ENCODE results near the gene HTR7. TPM values are rescaled to one million over a fixed set of nuclear protein-coding genes. Genes with fewer than 3 reads are reported as not detected.

HTR7 gene
- total RNA-seq, 1 experiment from 2014 or later: not detected

DNA sequence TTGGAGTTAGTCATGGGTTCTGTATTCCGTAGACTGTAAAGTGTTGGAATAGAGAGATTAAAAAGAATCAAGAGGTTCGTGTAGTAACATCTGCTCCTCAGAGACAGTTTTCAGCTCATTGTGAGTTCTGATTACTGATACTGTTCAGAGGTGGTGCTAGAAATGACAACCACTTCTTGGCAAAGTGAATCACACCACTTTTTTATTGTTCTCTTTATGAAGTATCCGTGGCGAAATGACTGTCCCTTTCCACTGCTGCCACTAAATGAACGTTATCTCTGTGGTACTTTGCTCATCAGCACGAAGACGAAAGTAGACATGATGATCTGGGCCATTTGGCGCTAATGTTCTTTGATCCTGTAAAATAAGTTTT, 14.8 kb upstream of the HTR7 start:
- peak overlapping the region; percentile 85 for H3K27ac Mint-ChIP-seq (ENCODE audit: unreplicated experiment)
- H3K4me1 Mint-ChIP-seq (ENCODE audit: low read depth, unreplicated experiment): peaks cover 6% of the 10 kb centered on the region
- H3K4me3 Mint-ChIP-seq (ENCODE audit: unreplicated experiment): peak overlapping the region; percentile 96
- Histone ChIP-seq H3K4me3 (ENCODE audit: low read depth, low read length) (peak overlapping the region; percentile 71), H3K36me3 (ENCODE audit: control insufficient read depth, insufficient read depth, low read length) (peaks cover 3% of the 10 kb centered on the region; the same call in 1 of the 2 replicates), H3K9me3 (peaks cover 8% of the 10 kb centered on the region; the same call in 1 of the 2 replicates), H3K27me3 (replicated peaks; ENCODE audit: control insufficient read depth, insufficient read depth, low read length) (no peaks in the 10 kb centered on the region), H3K4me1 (peaks cover 6% of the 10 kb centered on the region; the same call in 1 of the 2 replicates)
- POLR2A ChIA-PET: no interaction called here
- H3K9me3 Mint-ChIP-seq (ENCODE audit: unreplicated experiment): peaks cover 15% of the 10 kb centered on the region
- H3K27me3 Mint-ChIP-seq (ENCODE audit: insufficient read depth, unreplicated experiment): peaks cover 3% of the 10 kb centered on the region
- BruUV-seq (replicated peaks): TSS peak; percentile 55
- CTCF ChIA-PET: interaction anchor here (1.5 kb wide), 1 partner anchor 85 kb away, joined by 4 read pairs; no protein-coding TSS in a partner anchor
- peaks cover 29% of the 10 kb centered on the region for H3K36me3 Mint-ChIP-seq (ENCODE audit: insufficient read depth, unreplicated experiment)
- intact Hi-C loops (cut with micrococcal nuclease; ENCODE audit: unreplicated experiment): loop anchor here (10.0 kb wide), 1 partner anchor 352 kb away; the partner anchor contains the start of gene PCGF5
- no peak for TF ChIP-seq CTCF (IDR thresholded peaks at IDR 0.05; ENCODE audit: insufficient read depth in 1 of 2, low read depth in 1 of 2, low read length in 1 of 2, severe bottlenecking in 1 of 2, unreplicated experiment in 1 of 2)
- no peak for DNase-seq

DNA sequence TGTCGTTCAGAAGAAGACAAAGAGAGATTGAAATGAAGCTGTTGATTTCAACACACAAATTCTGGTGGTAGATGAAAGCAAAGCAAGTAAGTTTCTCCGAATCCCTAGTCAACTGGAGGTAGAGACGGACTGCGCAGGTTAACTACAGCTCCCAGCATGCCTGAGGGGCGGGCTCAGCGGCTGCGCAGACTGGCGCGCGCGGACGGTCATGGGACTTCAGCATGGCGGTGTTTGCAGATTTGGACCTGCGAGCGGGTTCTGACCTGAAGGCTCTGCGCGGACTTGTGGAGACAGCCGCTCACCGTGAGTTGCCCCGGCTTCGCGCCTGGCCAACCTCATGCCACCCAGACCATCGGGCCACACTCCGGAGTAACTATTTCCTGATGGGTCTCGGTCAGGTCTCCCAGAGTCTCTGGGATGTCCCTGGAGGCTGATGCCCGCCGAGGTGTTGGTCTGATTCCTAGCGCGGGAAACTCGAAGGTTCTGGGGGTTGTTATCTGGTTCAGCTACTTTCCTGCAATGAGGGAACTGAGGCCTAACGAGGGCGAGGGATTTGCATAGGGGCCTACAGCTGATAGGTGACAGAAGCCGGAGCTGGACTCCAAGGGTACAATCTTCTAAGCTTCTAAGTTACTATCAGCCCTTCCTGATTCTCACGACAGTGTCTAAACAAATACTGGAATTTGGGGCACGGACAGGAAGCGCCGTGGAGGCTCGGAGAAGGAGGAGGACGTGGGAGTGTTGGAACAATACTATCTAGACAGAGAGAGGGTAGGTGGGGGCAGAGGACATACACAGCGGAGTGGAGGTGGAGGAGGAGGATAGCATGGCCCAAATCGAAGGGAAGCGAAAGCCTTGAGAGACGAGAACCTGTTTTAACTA, 14.2 kb upstream of the HTR7 start, which contains the start of gene RPP30:
TSS of gene RPP30 (plus strand) at position 209 of the 882 bp plus-strand sequence. CDS start at position 222, 13 bp downstream.
- POLR2A ChIA-PET: interaction anchor here (0.6 to 1.1 kb wide), 3 partner anchors 8 to 207 kb away, joined by 3 read pairs; partner anchors contain the start of gene ANKRD1
- Mint-ChIP-seq H3K27me3 (ENCODE audit: insufficient read depth, unreplicated experiment) (peaks cover 3% of the 10 kb centered on the region), H3K36me3 (ENCODE audit: insufficient read depth, unreplicated experiment) (peaks cover 23% of the 10 kb centered on the region), H3K27ac (ENCODE audit: unreplicated experiment) (peak within 1 kb of the TSS; percentile 85), H3K9me3 (ENCODE audit: unreplicated experiment) (peaks cover 15% of the 10 kb centered on the region), H3K4me3 (ENCODE audit: unreplicated experiment) (peak within 1 kb of the TSS; percentile 96), H3K4me1 (ENCODE audit: low read depth, unreplicated experiment) (peaks cover 6% of the 10 kb centered on the region)
- Histone ChIP-seq H3K9me3 (peaks cover 8% of the 10 kb centered on the region; the same call in 1 of the 2 replicates), H3K27me3 (replicated peaks; ENCODE audit: control insufficient read depth, insufficient read depth, low read length) (no peaks in the 10 kb centered on the region), H3K4me3 (ENCODE audit: low read depth, low read length) (peak within 1 kb of the TSS; percentile 71), H3K36me3 (ENCODE audit: control insufficient read depth, insufficient read depth, low read length) (peaks cover 3% of the 10 kb centered on the region; the same call in 1 of the 2 replicates), H3K4me1 (peaks cover 6% of the 10 kb centered on the region; the same call in 1 of the 2 replicates)
- BruUV-seq (replicated peaks): no TSS peak
- DNase-seq: peak; percentile 85 to 89
- CTCF ChIA-PET: interaction anchor here (0.9 to 1.5 kb wide), 6 partner anchors 8 to 121 kb away, joined by 3 to 4 read pairs (median 4); partner anchors contain the start of gene HTR7
- no peak for TF ChIP-seq CTCF (IDR thresholded peaks at IDR 0.05; ENCODE audit: insufficient read depth in 1 of 2, low read depth in 1 of 2, low read length in 1 of 2, severe bottlenecking in 1 of 2, unreplicated experiment in 1 of 2)
- intact Hi-C loops (cut with micrococcal nuclease; ENCODE audit: unreplicated experiment): loop anchor here (1.0 to 10.0 kb wide), 3 partner anchors 121 to 1079 kb away; partner anchors contain the start of gene PCGF5

DNA sequence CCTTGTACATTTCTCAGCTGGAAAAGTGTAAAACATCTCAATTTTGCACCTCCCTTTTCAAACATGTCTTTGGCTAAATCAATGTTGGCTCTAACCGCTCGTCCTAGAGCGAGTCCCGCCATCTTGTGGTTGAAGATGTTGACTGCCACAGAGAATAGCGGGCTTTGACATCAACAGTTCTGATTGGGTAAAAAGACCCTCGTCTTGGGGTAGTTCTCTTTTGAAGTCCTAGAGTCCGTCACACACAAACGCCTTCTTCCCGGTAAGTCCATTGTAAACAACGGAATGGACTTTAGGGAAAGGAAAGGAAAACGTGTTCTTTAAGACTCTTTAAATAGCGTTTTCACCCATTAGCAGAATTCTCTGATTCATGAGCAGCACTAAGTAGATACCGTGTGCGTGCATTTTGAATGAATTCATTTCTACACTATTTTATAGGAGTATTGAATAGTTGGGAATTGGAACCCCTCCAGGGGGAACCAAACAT, 13.5 kb upstream of the HTR7 start:
- peak; percentile 61 to 63 for TF ChIP-seq CTCF (IDR thresholded peaks at IDR 0.05; ENCODE audit: insufficient read depth in 1 of 2, low read depth in 1 of 2, low read length in 1 of 2, severe bottlenecking in 1 of 2, unreplicated experiment in 1 of 2)
- peaks cover 6% of the 10 kb centered on the region; the same call in 1 of the 2 replicates for H3K4me1 ChIP-seq
- no peaks in the 10 kb centered on the region for H3K27me3 ChIP-seq (replicated peaks; ENCODE audit: control insufficient read depth, insufficient read depth, low read length)
- H3K4me3 ChIP-seq (ENCODE audit: low read depth, low read length): peak overlapping the region; percentile 71
- ChIA-PET POLR2A (interaction anchor here (0.6 to 1.1 kb wide), 3 partner anchors 9 to 207 kb away, joined by 3 read pairs; partner anchors contain the start of gene ANKRD1), CTCF (interaction anchor here (0.9 to 1.5 kb wide), 5 partner anchors 9 to 120 kb away, joined by 3 to 4 read pairs (median 4); partner anchors contain the start of gene HTR7)
- peaks cover 1% of the 10 kb centered on the region; the same call in 1 of the 2 replicates for H3K36me3 ChIP-seq (ENCODE audit: control insufficient read depth, insufficient read depth, low read length)
- peaks cover 20% of the 10 kb centered on the region for H3K36me3 Mint-ChIP-seq (ENCODE audit: insufficient read depth, unreplicated experiment)
- intact Hi-C loops (cut with micrococcal nuclease; ENCODE audit: unreplicated experiment): loop anchor here (1.0 to 10.0 kb wide), 3 partner anchors 120 to 1078 kb away; partner anchors contain the start of gene PCGF5
- peaks cover 6% of the 10 kb centered on the region for H3K4me1 Mint-ChIP-seq (ENCODE audit: low read depth, unreplicated experiment)
- H3K27me3 Mint-ChIP-seq (ENCODE audit: insufficient read depth, unreplicated experiment): peaks cover 6% of the 10 kb centered on the region
- DNase-seq: peak; percentile 67
- peak overlapping the region; percentile 96 for H3K4me3 Mint-ChIP-seq (ENCODE audit: unreplicated experiment)
- H3K9me3 ChIP-seq: peaks cover 8% of the 10 kb centered on the region; the same call in 1 of the 2 replicates
- peaks cover 15% of the 10 kb centered on the region for H3K9me3 Mint-ChIP-seq (ENCODE audit: unreplicated experiment)
- BruUV-seq (replicated peaks): no TSS peak
- peak overlapping the region; percentile 85 for H3K27ac Mint-ChIP-seq (ENCODE audit: unreplicated experiment)

Measured in Caco-2 (cell line).